IgD-negative memory B cell (primary cell): Measurements from ENCODE around the gene COMP. TPM values are rescaled to one million over a fixed set of nuclear protein-coding genes. Genes with fewer than 3 reads are reported as not detected.

Experiments
- H3K27ac Mint-ChIP-seq, 3 donors: one replicate each; pipeline ENCODE4 v1.8.0; 2020 to 2022; ENCODE audit warnings: mild to moderate bottlenecking in 3 of 3, mixed read lengths in 3 of 3, moderate library complexity in 1 of 3
- H3K27me3 Mint-ChIP-seq: one replicate; pipeline ENCODE4 v1.8.0; 2021; ENCODE audit warnings: mixed read lengths
- H3K36me3 Mint-ChIP-seq: one replicate; pipeline ENCODE4 v1.8.0; 2020; ENCODE audit warnings: mild to moderate bottlenecking, mixed read lengths
- H3K4me1 Mint-ChIP-seq, 3 donors: one replicate each; pipeline ENCODE4 v1.8.0; 2020 to 2022; ENCODE audit warnings: mixed read lengths in 3 of 3, mild to moderate bottlenecking in 1 of 3
- H3K4me3 Mint-ChIP-seq, 4 donors: one replicate each; pipeline ENCODE4 v1.8.0; 2020 to 2022; ENCODE audit warnings: mild to moderate bottlenecking in 4 of 4, mixed read lengths in 4 of 4, moderate library complexity in 3 of 4
- H3K9me3 Mint-ChIP-seq, 3 donors: one replicate each; pipeline ENCODE4 v1.8.0; 2020 to 2021; ENCODE audit warnings: mixed read lengths in 3 of 3, mild to moderate bottlenecking in 1 of 3
- polyA plus RNA-seq: library from polyadenylated mRNA; unstranded; fragments of 300-500 nt; fragmentation: Illumina TruSeq; gene quantifications from one replicate; pipeline ENCODE4 v1.2.3, GENCODE V29; 2021

Gene COMP
- polyA plus RNA-seq, 1 donor from 2014 or later = not detected

- no peak overlapping the region for H3K4me3 Mint-ChIP-seq
- no peaks in the 10 kb centered on the region for H3K27me3 Mint-ChIP-seq
- H3K4me1 Mint-ChIP-seq = peaks cover 0 to 2% (median 0%) of the 10 kb centered on the region in 3 donors
- H3K27ac Mint-ChIP-seq = no peak overlapping the region
- no peaks in the 10 kb centered on the region for H3K9me3 Mint-ChIP-seq
- H3K36me3 Mint-ChIP-seq = no peaks in the 10 kb centered on the region
Measured at GRCh38 chr19:18761531-18762110, 29.5 kb downstream of the COMP start.

GRCh38 chr19:18760440-18761383, 30.4 kb downstream of the COMP start:
- Mint-ChIP-seq H3K4me3 (no peak overlapping the region), H3K9me3 (no peaks in the 10 kb centered on the region), H3K36me3 (no peaks in the 10 kb centered on the region), H3K4me1 (no peaks in the 10 kb centered on the region), H3K27me3 (no peaks in the 10 kb centered on the region), H3K27ac (no peak overlapping the region)

GRCh38 chr19:18759995-18760426, 31.1 kb downstream of the COMP start:
- Mint-ChIP-seq H3K27ac (no peak overlapping the region), H3K36me3 (peaks cover 1% of the 10 kb centered on the region), H3K4me1 (no peaks in the 10 kb centered on the region), H3K27me3 (no peaks in the 10 kb centered on the region), H3K9me3 (no peaks in the 10 kb centered on the region), H3K4me3 (no peak overlapping the region)

GRCh38 chr19:18759304-18759994, 31.7 kb downstream of the COMP start:
- Mint-ChIP-seq H3K9me3 (no peaks in the 10 kb centered on the region), H3K4me1 (no peaks in the 10 kb centered on the region), H3K27me3 (no peaks in the 10 kb centered on the region), H3K36me3 (peaks cover 2% of the 10 kb centered on the region), H3K27ac (peak overlapping the region in 1 of 3 donors; percentile 69), H3K4me3 (peak overlapping the region in 1 of 4 donors; percentile 14)

- H3K27me3 Mint-ChIP-seq = no peaks in the 10 kb centered on the region
- no peaks in the 10 kb centered on the region for H3K9me3 Mint-ChIP-seq
- peaks cover 8% of the 10 kb centered on the region for H3K36me3 Mint-ChIP-seq
- H3K27ac Mint-ChIP-seq = no peak overlapping the region
- H3K4me1 Mint-ChIP-seq = no peaks in the 10 kb centered on the region
- H3K4me3 Mint-ChIP-seq = no peak overlapping the region
Measured at GRCh38 chr19:18756896-18757295, 34.2 kb downstream of the COMP start.

GRCh38 chr19:18754501-18754900, 36.6 kb downstream of the COMP start:
- Mint-ChIP-seq H3K9me3 (no peaks in the 10 kb centered on the region), H3K4me1 (no peaks in the 10 kb centered on the region), H3K27me3 (no peaks in the 10 kb centered on the region), H3K27ac (no peak overlapping the region), H3K36me3 (peaks cover 11% of the 10 kb centered on the region), H3K4me3 (no peak overlapping the region)

- Mint-ChIP-seq H3K9me3 (no peaks in the 10 kb centered on the region), H3K27me3 (no peaks in the 10 kb centered on the region), H3K4me3 (no peak overlapping the region), H3K36me3 (peaks cover 11% of the 10 kb centered on the region), H3K27ac (no peak overlapping the region), H3K4me1 (no peaks in the 10 kb centered on the region)
Measured at GRCh38 chr19:18751571-18751970, 39.5 kb downstream of the COMP start.

GRCh38 chr19:18750295-18750970, 40.7 kb downstream of the COMP start:
- H3K4me1 Mint-ChIP-seq = no peaks in the 10 kb centered on the region
- H3K9me3 Mint-ChIP-seq = no peaks in the 10 kb centered on the region
- H3K36me3 Mint-ChIP-seq = peaks cover 11% of the 10 kb centered on the region
- H3K4me3 Mint-ChIP-seq = no peak overlapping the region
- peak overlapping the region in 1 of 3 donors; percentile 47 for H3K27ac Mint-ChIP-seq
- H3K27me3 Mint-ChIP-seq = no peaks in the 10 kb centered on the region

- Mint-ChIP-seq H3K9me3 (no peaks in the 10 kb centered on the region), H3K4me3 (no peak overlapping the region), H3K4me1 (no peaks in the 10 kb centered on the region), H3K36me3 (peaks cover 9% of the 10 kb centered on the region), H3K27me3 (no peaks in the 10 kb centered on the region), H3K27ac (no peak overlapping the region)
Measured at GRCh38 chr19:18749362-18750231, 41.5 kb downstream of the COMP start.

- Mint-ChIP-seq H3K9me3 (no peaks in the 10 kb centered on the region), H3K4me3 (no peak overlapping the region), H3K27ac (no peak overlapping the region), H3K27me3 (no peaks in the 10 kb centered on the region), H3K36me3 (peaks cover 2% of the 10 kb centered on the region), H3K4me1 (no peaks in the 10 kb centered on the region)
Measured at GRCh38 chr19:18746401-18747325, 44.4 kb downstream of the COMP start.

GRCh38 chr19:18745931-18746330, 45.2 kb downstream of the COMP start:
- Mint-ChIP-seq H3K4me1 (no peaks in the 10 kb centered on the region), H3K27me3 (no peaks in the 10 kb centered on the region), H3K27ac (no peak overlapping the region), H3K9me3 (no peaks in the 10 kb centered on the region), H3K4me3 (no peak overlapping the region), H3K36me3 (peaks cover 2% of the 10 kb centered on the region)

- peaks cover 2% of the 10 kb centered on the region for H3K36me3 Mint-ChIP-seq
- H3K4me1 Mint-ChIP-seq = no peaks in the 10 kb centered on the region
- no peaks in the 10 kb centered on the region for H3K27me3 Mint-ChIP-seq
- no peak overlapping the region for H3K4me3 Mint-ChIP-seq
- H3K9me3 Mint-ChIP-seq = no peaks in the 10 kb centered on the region
- H3K27ac Mint-ChIP-seq = no peak overlapping the region
Measured at GRCh38 chr19:18745012-18745735, 45.9 kb downstream of the COMP start.
